Activated naive CD4-positive, alpha-beta T cell treated with anti-CD3 and anti-CD28 coated beads for 36 hours (primary cell): ENCODE data around the gene AGT. TPM values are rescaled to one million over a fixed set of nuclear protein-coding genes. Genes with fewer than 3 reads are reported as not detected.
"Not testable (repeated sequence)": the region's sequence is repeated elsewhere in the genome, so short reads cannot be mapped to it uniquely, and the experiment has no call there.

Source experiments
- CTCF ChIA-PET: fragments of 350-600 bp; sonication (Branson Sonifier 250); formaldehyde crosslinking; loops from one replicate; lab custom pipeline; 2021; ENCODE audit warnings: antibody characterized with exemption; lab: Charles Lee
- DNase-seq: peaks from one replicate; pipeline ENCODE4 v3.0.0-alpha.2; 2020
- H3K27ac Mint-ChIP-seq: one replicate; pipeline ENCODE4 v1.8.0; 2021; ENCODE audit warnings: mild to moderate bottlenecking, mixed read lengths
- H3K27me3 Mint-ChIP-seq: one replicate; pipeline ENCODE4 v1.8.0; 2021; ENCODE audit warnings: low read depth, mixed read lengths
- H3K36me3 Mint-ChIP-seq: one replicate; pipeline ENCODE4 v1.8.0; 2021; ENCODE audit warnings: low read depth, mixed read lengths
- H3K4me1 Mint-ChIP-seq: one replicate; pipeline ENCODE4 v1.8.0; 2021; ENCODE audit warnings: low read depth, mixed read lengths
- H3K4me3 Mint-ChIP-seq: one replicate; pipeline ENCODE4 v1.8.0; 2021; ENCODE audit warnings: mild to moderate bottlenecking, moderate library complexity, mixed read lengths
- H3K9me3 Mint-ChIP-seq: one replicate; pipeline ENCODE4 v1.8.0; 2021; ENCODE audit warnings: mixed read lengths
- intact Hi-C: fragments of 100-400 bp; cut with micrococcal nuclease; formaldehyde crosslinking; loops from one replicate; pipeline ENCODE4 v1.15.1; 2023
- total RNA-seq, 2 experiments: library from RNA; stranded (reverse); gene quantifications; one replicate each; pipeline ENCODE4 v1.2.3, GENCODE V29; 2021

Gene AGT
- total RNA-seq, 2 experiments from 2014 or later = not detected

- H3K4me3 Mint-ChIP-seq = no peak overlapping the region
- CTCF ChIA-PET = no interaction called here
- H3K27me3 Mint-ChIP-seq = no peaks in the 10 kb centered on the region
- no peak for DNase-seq
- peaks cover 27% of the 10 kb centered on the region for H3K36me3 Mint-ChIP-seq
- H3K27ac Mint-ChIP-seq = no peak overlapping the region
- H3K9me3 Mint-ChIP-seq = no peaks in the 10 kb centered on the region
- H3K4me1 Mint-ChIP-seq = no peaks in the 10 kb centered on the region
- intact Hi-C loops = no loop called here
These were observed 45.7 kb downstream of the AGT start for GRCh38 chr1:230668227-230668626.

- Mint-ChIP-seq H3K4me1 (no peaks in the 10 kb centered on the region), H3K9me3 (no peaks in the 10 kb centered on the region), H3K27me3 (no peaks in the 10 kb centered on the region), H3K4me3 (no peak overlapping the region), H3K36me3 (peaks cover 23% of the 10 kb centered on the region), H3K27ac (no peak overlapping the region)
- CTCF ChIA-PET = interaction anchor here (0.6 kb wide), 1 partner anchor 97 kb away, joined by 3 read pairs; no protein-coding TSS in a partner anchor
- intact Hi-C loops = no loop called here
- no peak for DNase-seq
These were observed 51.9 kb downstream of the AGT start for GRCh38 chr1:230661976-230662375.

- H3K9me3 Mint-ChIP-seq = no peaks in the 10 kb centered on the region
- DNase-seq = no peak
- no peaks in the 10 kb centered on the region for H3K27me3 Mint-ChIP-seq
- H3K36me3 Mint-ChIP-seq = peaks cover 13% of the 10 kb centered on the region
- H3K4me1 Mint-ChIP-seq = peaks cover 30% of the 10 kb centered on the region
- H3K27ac Mint-ChIP-seq = no peak overlapping the region
- CTCF ChIA-PET = no interaction called here
- intact Hi-C loops = no loop called here
- H3K4me3 Mint-ChIP-seq = no peak overlapping the region
These were observed 55.2 kb downstream of the AGT start for GRCh38 chr1:230658691-230659090.

- Mint-ChIP-seq H3K36me3 (peaks cover 12% of the 10 kb centered on the region), H3K4me1 (peaks cover 33% of the 10 kb centered on the region)
- H3K9me3 Mint-ChIP-seq, H3K27ac Mint-ChIP-seq, intact Hi-C loops, DNase-seq, H3K27me3 Mint-ChIP-seq, CTCF ChIA-PET, H3K4me3 Mint-ChIP-seq: not testable (repeated sequence)
These were observed 55.8 kb downstream of the AGT start for GRCh38 chr1:230658103-230658502.

GRCh38 chr1:230656719-230657118 is 57.2 kb downstream of the AGT start:
- H3K27me3 Mint-ChIP-seq, H3K9me3 Mint-ChIP-seq, H3K4me3 Mint-ChIP-seq, DNase-seq, H3K27ac Mint-ChIP-seq, CTCF ChIA-PET, H3K36me3 Mint-ChIP-seq, intact Hi-C loops: not testable (repeated sequence)
- peaks cover 35% of the 10 kb centered on the region for H3K4me1 Mint-ChIP-seq

Other genes starting within 250 kb of the AGT start
- gene COG2, start 71.6 kb downstream of the AGT start, total RNA-seq = 10 to 100 TPM; 19.9 to 22.1 TPM
- not detected for gene CAPN9, start 33.3 kb upstream of the AGT start, total RNA-seq
- 1 to 10 TPM; 4.7 to 4.9 TPM for gene C1orf198, start 154.4 kb upstream of the AGT start, total RNA-seq